B cell (primary cell): ENCODE measurements around the gene SCARB1. TPM values are rescaled to one million over a fixed set of nuclear protein-coding genes. Genes with fewer than 3 reads are reported as not detected.
A peak's percentile ranks its signal among the peaks of the same experiment; 100 is the strongest.
"Not testable (repeated sequence)": the region's sequence is repeated elsewhere in the genome, so short reads cannot be mapped to it uniquely, and the experiment has no call there.

Experiments
- ATAC-seq: fragments of 200-7000 bp; cut with Tn5 transposase; one replicate; pipeline ENCODE4 v1.10.0; 2021; ENCODE audit warnings: low read depth, mild to moderate bottlenecking, moderate number of reproducible peaks, moderate library complexity
- CTCF ChIA-PET: fragments of 350-600 bp; sonication (Branson Sonifier 250); formaldehyde crosslinking; loops from one replicate; lab custom pipeline; 2021; ENCODE audit warnings: antibody characterized with exemption, inconsistent platforms; lab: Charles Lee
- POLR2A ChIA-PET: fragments of 350-600 bp; sonication (Branson Sonifier 250); formaldehyde crosslinking; loops from one replicate; lab custom pipeline; 2021; ENCODE audit warnings: antibody characterized with exemption; lab: Charles Lee
- DNase-seq: peaks from one replicate; pipeline ENCODE4 v3.0.0; 2013
- H2AFZ ChIP-seq: 2 replicates; pipeline ENCODE4 v1.6.1; 2012; ENCODE audit warnings: mild to moderate bottlenecking, low read depth, low read length; ENCODE audit not compliant: insufficient read depth, poor library complexity, severe bottlenecking
- H3K27ac ChIP-seq, 2 donors: 1 replicate in 1 of 2; 2 replicates in 1 of 2; pipeline ENCODE4 v1.5.1; 2012 to 2013; ENCODE audit warnings: low read length in 2 of 2, mild to moderate bottlenecking in 2 of 2, moderate library complexity in 1 of 2
- H3K27me3 ChIP-seq, 4 experiments: fragments of 200-600 bp in 1 of 4; sonication (generic) in 1 of 4; replicated peaks in 1 of 4; 1 replicate in 2 of 4; 2 replicates in 2 of 4; pipeline versions ENCODE4 v1.6.1 to v1.7.0; 2013 to 2016; ENCODE audit warnings: low read length in 3 of 4, mild to moderate bottlenecking in 2 of 4, mixed read lengths in 1 of 4, moderate library complexity in 1 of 4; ENCODE audit not compliant: insufficient read depth in 4 of 4, control insufficient read depth in 3 of 4; ENCODE audit errors: control extremely low read depth in 1 of 4
- H3K36me3 ChIP-seq, 2 experiments: replicated peaks in 1 of 2; 1 replicate in 1 of 2; 2 replicates in 1 of 2; pipeline versions ENCODE4 v1.6.1 to v1.7.1; 2013; ENCODE audit warnings: low read length in 1 of 2; ENCODE audit not compliant: insufficient read depth in 2 of 2, control insufficient read depth in 1 of 2; ENCODE audit errors: control extremely low read depth in 1 of 2, extremely low read depth in 1 of 2
- H3K4me1 ChIP-seq, 2 donors: fragments of 200-600 bp in 1 of 2; sonication (generic) in 1 of 2; 1 replicate in 1 of 2; 2 replicates in 1 of 2; pipeline versions ENCODE4 v1.5.1 to v1.6.1; 2013 to 2017; ENCODE audit warnings: low read length in 2 of 2; ENCODE audit not compliant: control insufficient read depth in 2 of 2, insufficient read depth in 2 of 2
- H3K4me2 ChIP-seq: replicated peaks from 2 replicates; pipeline ENCODE3; 2012; ENCODE audit warnings: mild to moderate bottlenecking, low read depth, low read length; ENCODE audit not compliant: poor library complexity, severe bottlenecking
- H3K4me3 ChIP-seq, 5 experiments: fragments of 200-600 bp in 1 of 5; sonication (generic) in 1 of 5; 1 replicate in 3 of 5; 2 replicates in 2 of 5; pipeline versions ENCODE4 v1.5.1 to v1.7.0; 2011 to 2016; ENCODE audit warnings: low read length in 4 of 5, mild to moderate bottlenecking in 4 of 5, low read depth in 2 of 5, control low read depth in 1 of 5, moderate library complexity in 1 of 5; ENCODE audit not compliant: insufficient read depth in 1 of 5; ENCODE audit errors: control extremely low read depth in 1 of 5, extremely low read depth in 1 of 5
- H3K79me2 ChIP-seq: fragments of 200-600 bp; sonication (generic); one replicate; pipeline ENCODE4 v1.6.0; 2016; ENCODE audit warnings: low read length; ENCODE audit not compliant: control insufficient read depth, insufficient read depth
- H3K9ac ChIP-seq: fragments of 200-600 bp; sonication (generic); 2 replicates; pipeline ENCODE4 v1.6.1; 2017; ENCODE audit warnings: mild to moderate bottlenecking, low read length, moderate library complexity
- H3K9me3 ChIP-seq, 3 donors: one replicate each; pipeline versions ENCODE4 v1.6.1 to v1.7.1; 2013; ENCODE audit warnings: low read length in 2 of 3; ENCODE audit not compliant: control insufficient read depth in 2 of 3, insufficient read depth in 1 of 3; ENCODE audit errors: control extremely low read depth in 1 of 3
- H4K20me1 ChIP-seq: 2 replicates; pipeline ENCODE4 v1.6.0; 2012; ENCODE audit warnings: mild to moderate bottlenecking, low read length; ENCODE audit not compliant: insufficient read depth, control insufficient read depth, poor library complexity, severe bottlenecking
- H3K27ac Mint-ChIP-seq: one replicate; pipeline ENCODE4 v1.8.0; 2021; ENCODE audit warnings: mixed read lengths
- H3K27me3 Mint-ChIP-seq: one replicate; pipeline ENCODE4 v1.8.0; 2021; ENCODE audit warnings: mixed read lengths
- H3K4me1 Mint-ChIP-seq: one replicate; pipeline ENCODE4 v1.8.0; 2021; ENCODE audit warnings: mixed read lengths
- H3K4me3 Mint-ChIP-seq: one replicate; pipeline ENCODE4 v1.8.0; 2021; ENCODE audit warnings: mixed read lengths
- H3K9me3 Mint-ChIP-seq: one replicate; pipeline ENCODE4 v1.8.0; 2022; ENCODE audit warnings: mixed read lengths; ENCODE audit not compliant: insufficient read depth
- EZH2 ChIP-seq: IDR thresholded peaks from 2 replicates; pipeline ENCODE4 v1.6.1; 2012; ENCODE audit warnings: borderline replicate concordance, low read depth, mild to moderate bottlenecking, moderate library complexity, low read length; ENCODE audit not compliant: insufficient read depth, poor library complexity, severe bottlenecking
- WGBS: methylation state at CpG from one replicate; pipeline ENCODE4 v1.1.5; 2013; ENCODE audit warnings: missing lambda C conversion rate; ENCODE audit not compliant: insufficient coverage; 5-methylcytosine and 5-hydroxymethylcytosine counted together
- intact Hi-C: fragments of 100-400 bp; cut with micrococcal nuclease; formaldehyde crosslinking; loops from one replicate; pipeline ENCODE4 v1.10.0; 2022
- polyA plus RNA-seq: library from polyadenylated mRNA; depleted of rRNA; stranded (reverse); fragments of >200 nt; gene quantifications from 2 replicates; pipeline ENCODE4 v1.2.3, GENCODE V29; 2012
- total RNA-seq, 2 donors: library from RNA; stranded (reverse); fragments of 120-200 nt in 1 of 2; gene quantifications; 1 replicate in 1 of 2; 2 replicates in 1 of 2; pipeline versions ENCODE4 v1.2.3 to v1.2.4, GENCODE V29; 2013 to 2022

SCARB1 gene
- total and polyA plus RNA-seq, 2 donors (not counting 1 experiment from before 2014, with no cell fraction given), result 26.8 to 30.7 TPM

DNA sequence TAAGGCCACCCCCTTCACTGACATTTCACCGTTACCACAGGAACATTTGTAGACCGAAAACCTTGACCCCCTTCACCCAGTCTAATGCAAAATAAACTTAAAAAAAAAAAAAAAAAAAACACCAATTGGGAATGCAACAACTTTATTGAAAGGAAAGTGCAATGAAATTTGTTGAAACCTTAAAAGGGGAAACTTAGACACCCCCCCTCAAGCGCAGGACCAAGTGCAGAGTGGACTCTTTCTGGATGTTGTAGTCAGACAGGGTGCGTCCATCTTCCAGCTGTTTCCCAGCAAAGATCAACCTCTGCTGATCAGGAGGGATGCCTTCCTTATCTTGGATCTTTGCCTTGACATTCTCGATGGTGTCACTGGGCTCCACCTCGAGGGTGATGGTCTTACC, 47.9 kb upstream of the SCARB1 start:
- Mint-ChIP-seq H3K4me1 (peaks cover 58% of the 10 kb centered on the region), H3K4me3 (peak overlapping the region; percentile 35), H3K27ac (peak overlapping the region; percentile 33)
- H3K27ac ChIP-seq, DNase-seq, H2AFZ ChIP-seq, H3K4me3 ChIP-seq, H3K9ac ChIP-seq, ATAC-seq, H3K27me3 ChIP-seq, H3K9me3 Mint-ChIP-seq, H3K9me3 ChIP-seq, H3K27me3 Mint-ChIP-seq: not testable (repeated sequence)
- Histone ChIP-seq H3K4me2 (peak overlapping the region; percentile 10), H3K36me3 (peaks cover 4 to 24% of the 10 kb centered on the region in 2 experiments), H3K79me2 (peaks cover 27% of the 10 kb centered on the region), H3K4me1 (peaks cover 31 to 37% of the 10 kb centered on the region in 2 donors), H4K20me1 (peaks cover 41% of the 10 kb centered on the region)
- CTCF ChIA-PET, result interaction anchor here (1.0 to 13.4 kb wide), 3 partner anchors 9 to 27 kb away, joined by 3 to 384 read pairs (median 3); no protein-coding TSS in a partner anchor
- POLR2A ChIA-PET, result interaction anchor here (0.6 to 1.0 kb wide), 4 partner anchors 10 to 477 kb away, joined by 3 to 6 read pairs (median 4); no protein-coding TSS in a partner anchor
- WGBS, result no CpG with 5 or more reads among the region's 6 CpGs
- intact Hi-C loops, result loop anchor here (10.0 kb wide), 1 partner anchor 457 kb away; no protein-coding TSS in a partner anchor

- H4K20me1 ChIP-seq, result peaks cover 41% of the 10 kb centered on the region
- no peak for TF ChIP-seq EZH2
- POLR2A ChIA-PET, result interaction anchor here (0.5 to 2.2 kb wide), 7 partner anchors 9 to 478 kb away, joined by 3 to 7 read pairs (median 4); no protein-coding TSS in a partner anchor
- H3K36me3 ChIP-seq, result peaks cover 4 to 24% of the 10 kb centered on the region in 2 experiments
- Mint-ChIP-seq H3K4me1 (peaks cover 58% of the 10 kb centered on the region), H3K9me3 (no peaks in the 10 kb centered on the region), H3K27ac (peak overlapping the region; percentile 44), H3K4me3 (peak overlapping the region; percentile 35), H3K27me3 (no peaks in the 10 kb centered on the region)
- H3K9me3 ChIP-seq, result no peaks in the 10 kb centered on the region
- 82% methylated on average over 9 of the region's 9 CpGs for WGBS
- peak overlapping the region in 1 of 2 donors; percentile 19 for H3K27ac ChIP-seq
- peak; percentile 38 for DNase-seq
- H3K79me2 ChIP-seq, result peaks cover 30% of the 10 kb centered on the region
- no peak for ATAC-seq
- intact Hi-C loops, result loop anchor here (10.0 kb wide), 1 partner anchor 456 kb away; no protein-coding TSS in a partner anchor
- H3K27me3 ChIP-seq, result no peaks in the 10 kb centered on the region
- peaks cover 26 to 35% of the 10 kb centered on the region in 2 donors for H3K4me1 ChIP-seq
- H3K4me2 ChIP-seq, result peak overlapping the region; percentile 10
- H2AFZ ChIP-seq, result no peak overlapping the region
- CTCF ChIA-PET, result interaction anchor here (0.9 to 13.4 kb wide), 8 partner anchors 8 to 874 kb away, joined by 3 to 384 read pairs (median 4); no protein-coding TSS in a partner anchor
- no peak overlapping the region for H3K4me3 ChIP-seq
- no peak overlapping the region for H3K9ac ChIP-seq
These were observed 47.2 kb upstream of the SCARB1 start for GRCh38 chr12:124910561-124911478.
